K562 (cell line): ENCODE measurements around the gene DNAH9. TPM values are rescaled to one million over a fixed set of nuclear protein-coding genes. Genes with fewer than 3 reads are reported as not detected.

Experiments
- ATAC-seq: fragments of 200-7000 bp; cut with Tn5 transposase; 3 replicates; pipeline ENCODE4 v1.9.1; 2020; ENCODE audit warnings: moderate library complexity
- BruUV-seq: library from RNA; stranded (reverse); fragments of 400-500 nt; replicated peaks from 2 replicates; lab custom pipeline; 2021; lab: Mats Ljungman, UMichigan
- CTCF ChIA-PET: fragments of 300-600 bp; formaldehyde crosslinking; extraction: SDS; loops from one replicate; lab custom pipeline; 2021; ENCODE audit warnings: low intra/inter-chr PET ratio; lab: Yijun Ruan, JAX
- POLR2A ChIA-PET: fragments of 300-600, 350-650 bp; sonication (Branson Sonifier 250); formaldehyde crosslinking; extraction: SDS; loops from one replicate; lab custom pipeline; 2021; ENCODE audit warnings: antibody characterized with exemption, inconsistent platforms; lab: Yijun Ruan, JAX
- DNase-seq, 4 experiments: peaks; one replicate each; pipeline versions ENCODE4 v3.0.0 to v3.0.0-alpha.2; 2011 to 2018; ENCODE audit warnings: low spot score in 3 of 4, mixed read lengths in 3 of 4; ENCODE audit errors: extremely low read depth in 1 of 4
- FAIRE-seq: peaks from 2 replicates; lab custom pipeline; 2011; peaks lifted over from hg19 to GRCh38; lab: Jason Lieb, UNC
- H2AFZ ChIP-seq: 2 replicates; pipeline ENCODE4 v1.6.0; 2011; ENCODE audit warnings: low read depth, low read length, control low read depth, inconsistent platforms
- H3K27ac ChIP-seq: fragments of 200-600 bp; 3 replicates; pipeline ENCODE4 v1.8.0; 2011; ENCODE audit warnings: low read depth, mild to moderate bottlenecking, control low read depth, inconsistent platforms, low read length, moderate library complexity, mixed read lengths; ENCODE audit errors: extremely low read depth
- H3K27me3 ChIP-seq, 2 experiments: fragments of 300-600 bp in 1 of 2; 2 replicates in 1 of 2; 3 replicates in 1 of 2; pipeline versions ENCODE4 v1.6.0 to v1.8.0; 2011; ENCODE audit warnings: inconsistent platforms in 2 of 2, low read length in 2 of 2, mild to moderate bottlenecking in 1 of 2, mixed read lengths in 1 of 2, moderate library complexity in 1 of 2; ENCODE audit not compliant: control insufficient read depth in 2 of 2, insufficient read depth in 2 of 2
- H3K36me3 ChIP-seq: fragments of 300-600 bp; 3 replicates; pipeline ENCODE4 v1.8.0; 2011; ENCODE audit warnings: mild to moderate bottlenecking, low read length, inconsistent platforms; ENCODE audit not compliant: control insufficient read depth, insufficient read depth
- H3K4me1 ChIP-seq, 2 experiments: fragments of 200-600 bp in 1 of 2; replicated peaks in 1 of 2; 2 replicates in 1 of 2; 3 replicates in 1 of 2; pipeline versions ENCODE4 v1.5.1 to v1.8.0; 2011; ENCODE audit warnings: inconsistent platforms in 2 of 2, low read length in 2 of 2, mild to moderate bottlenecking in 1 of 2, mixed read lengths in 1 of 2, moderate library complexity in 1 of 2; ENCODE audit not compliant: control insufficient read depth in 2 of 2, insufficient read depth in 2 of 2
- H3K4me2 ChIP-seq: 2 replicates; pipeline ENCODE4 v1.6.1; 2011; ENCODE audit warnings: low read length, control low read depth, inconsistent platforms, mixed read lengths; ENCODE audit not compliant: insufficient read depth
- H3K4me3 ChIP-seq: fragments of 200-600 bp; sonication (generic), shearing (Covaris generic); 2 replicates; pipeline ENCODE4 v1.5.1; 2016; ENCODE audit warnings: control low read depth, inconsistent platforms
- H3K79me2 ChIP-seq: fragments of 200-600 bp; 3 replicates; pipeline ENCODE4 v1.8.0; 2011; ENCODE audit warnings: low read length, inconsistent platforms; ENCODE audit not compliant: control insufficient read depth, insufficient read depth
- H3K9ac ChIP-seq, 2 experiments: 2 replicates each; pipeline versions ENCODE4 v1.6.0 to v1.6.1; 2011; ENCODE audit warnings: low read depth in 2 of 2, low read length in 2 of 2, control low read depth in 1 of 2, inconsistent platforms in 1 of 2, mild to moderate bottlenecking in 1 of 2, mixed read lengths in 1 of 2; ENCODE audit not compliant: insufficient read depth in 1 of 2
- H3K9me1 ChIP-seq: one replicate; pipeline ENCODE4 v1.6.0; 2011; ENCODE audit warnings: inconsistent platforms, mild to moderate bottlenecking, low read length, moderate library complexity; ENCODE audit not compliant: control insufficient read depth, insufficient read depth
- H3K9me3 ChIP-seq: replicated peaks from 2 replicates; pipeline ENCODE4 v1.5.1; 2011; ENCODE audit warnings: low read depth, low read length, inconsistent platforms; ENCODE audit not compliant: control insufficient read depth, insufficient read depth
- H4K20me1 ChIP-seq: replicated peaks from 2 replicates; pipeline ENCODE4 v1.6.1; 2011; ENCODE audit warnings: low read length, inconsistent platforms, mixed read lengths; ENCODE audit not compliant: control insufficient read depth, insufficient read depth
- EGR1 ChIP-seq: fragments of 450-650 bp; conservative IDR thresholded peaks from 2 replicates; pipeline ENCODE4 v1.6.1; 2017; ENCODE audit warnings: mild to moderate bottlenecking
- RAD21 ChIP-seq, 2 experiments: fragments of 250-450 bp in 1 of 2; fragments of 450-650 bp in 1 of 2; sonication (Bioruptor Pico) in 1 of 2; formaldehyde crosslinking in 1 of 2; IDR thresholded peaks in 1 of 2; conservative IDR thresholded peaks in 1 of 2; 2 replicates each; pipeline versions ENCODE4 v1.4.0 to v1.8.0; 2020 to 2022; ENCODE audit warnings: mild to moderate bottlenecking in 2 of 2, moderate library complexity in 1 of 2
- SAFB2 ChIP-seq: fragments of 200-400 bp; formaldehyde crosslinking; IDR thresholded peaks from 2 replicates; pipeline ENCODE4 v1.6.1; 2018; ENCODE audit warnings: borderline replicate concordance, low read length, low read depth, moderate library complexity; ENCODE audit not compliant: severe bottlenecking
- SMAD3 ChIP-seq: fragments of 450-650 bp; formaldehyde crosslinking; conservative IDR thresholded peaks from 2 replicates; pipeline ENCODE4 v1.4.0; 2020; ENCODE audit warnings: mild to moderate bottlenecking
- ZKSCAN3 ChIP-seq: fragments of 250-450 bp; sonication (Bioruptor Pico); IDR thresholded peaks from 2 replicates; pipeline ENCODE4 v1.4.0; 2020
- ZNF23 ChIP-seq: fragments of 250-450 bp; sonication (Bioruptor Pico); IDR thresholded peaks from 2 replicates; pipeline ENCODE4 v1.4.0; 2020; ENCODE audit warnings: mild to moderate bottlenecking
- WGBS: fragments of 100-300 bp; shearing (Covaris generic); methylation state at CpG from one replicate; pipeline ENCODE4 v1.1.6; 2016; ENCODE audit warnings: low coverage, mixed read lengths; ENCODE audit not compliant: insufficient coverage; ENCODE audit errors: missing lambda C conversion rate; 5-methylcytosine and 5-hydroxymethylcytosine counted together
- in situ Hi-C: fragments of 300-500 bp; cut with MboI; formaldehyde crosslinking; loops from 4 replicates; pipeline ENCODE4 v1.15.0; 2018; ENCODE audit warnings: inconsistent platforms, mixed read lengths
- intact Hi-C: fragments of 100-400 bp; cut with micrococcal nuclease; formaldehyde crosslinking; loops from 2 replicates; pipeline ENCODE4 v1.14.2; 2022
- polyA plus RNA-seq, 8 experiments: library from polyadenylated mRNA; depleted of rRNA in 4 of 8; stranded (reverse) in 5 of 8; unstranded in 3 of 8; fragments of >200 nt; fragmentation: Nextera tagmentation in 2 of 8; fragmentation: Illumina TruSeq in 1 of 8; extraction: Ambion mirVana in 2 of 8; extraction: Trizol in 1 of 8; gene quantifications; 2 replicates each; pipeline versions ENCODE4 v1.2.1 to v1.2.3, GENCODE V29; 2011 to 2014; ENCODE audit warnings: inconsistent platforms in 1 of 8, missing spikeins in 1 of 8
- total RNA-seq, 7 experiments: library from RNA; depleted of rRNA in 6 of 7; stranded (reverse); fragments of >200 nt in 6 of 7; fragmentation: Illumina TruSeq in 2 of 7; extraction: Trizol in 2 of 7; gene quantifications; 2 replicates each; pipeline versions ENCODE4 v1.2.1 to v1.2.3, GENCODE V29; 2011 to 2021; ENCODE audit warnings: low replicate concordance in 1 of 7
- TF ChIP-seq, protein P1 (sequence below): fragments of 250-450 bp; sonication (Bioruptor Pico); IDR thresholded peaks from 2 replicates; pipeline ENCODE4 v1.4.0; 2020
- TF ChIP-seq, protein P2 (sequence below): fragments of 450-650 bp; IDR thresholded peaks from 2 replicates; pipeline ENCODE4 v1.6.1; 2016
- TF ChIP-seq, protein P3 (sequence below), 3 experiments: IDR thresholded peaks in 2 of 3; conservative IDR thresholded peaks in 1 of 3; 2 replicates each; pipeline ENCODE4 v1.5.1; 2011 to 2012; ENCODE audit warnings: low read length in 3 of 3, mild to moderate bottlenecking in 3 of 3, control low read depth in 2 of 3, improper control_type of control experiment in 1 of 3, inconsistent platforms in 1 of 3, low read depth in 1 of 3, mixed read lengths in 1 of 3, moderate library complexity in 1 of 3; ENCODE audit not compliant: insufficient read depth in 2 of 3

The DNAH9 gene
- total and polyA plus RNA-seq, 9 of the 15 experiments (the other 6 are each of a cell fraction or from before 2014, with no cell fraction given): not detected

DNA sequence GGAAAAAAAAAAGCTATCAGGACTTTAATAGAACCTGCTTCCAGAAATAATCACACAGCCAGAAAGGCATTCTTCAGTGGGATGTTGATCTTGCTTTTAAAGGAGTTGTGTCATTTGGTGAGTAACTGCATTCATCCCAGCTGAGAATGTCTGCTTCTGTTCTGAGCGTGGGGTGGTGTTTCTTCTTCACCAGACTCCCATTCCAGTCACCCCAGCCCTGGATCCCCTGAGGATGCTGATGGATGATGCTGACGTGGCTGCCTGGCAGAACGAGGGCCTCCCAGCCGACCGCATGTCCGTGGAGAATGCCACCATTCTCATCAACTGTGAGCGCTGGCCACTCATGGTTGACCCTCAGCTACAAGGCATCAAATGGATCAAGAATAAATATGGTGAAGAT, 276.5 kb downstream of the DNAH9 start (continued):
- TF ChIP-seq, protein P1, sequence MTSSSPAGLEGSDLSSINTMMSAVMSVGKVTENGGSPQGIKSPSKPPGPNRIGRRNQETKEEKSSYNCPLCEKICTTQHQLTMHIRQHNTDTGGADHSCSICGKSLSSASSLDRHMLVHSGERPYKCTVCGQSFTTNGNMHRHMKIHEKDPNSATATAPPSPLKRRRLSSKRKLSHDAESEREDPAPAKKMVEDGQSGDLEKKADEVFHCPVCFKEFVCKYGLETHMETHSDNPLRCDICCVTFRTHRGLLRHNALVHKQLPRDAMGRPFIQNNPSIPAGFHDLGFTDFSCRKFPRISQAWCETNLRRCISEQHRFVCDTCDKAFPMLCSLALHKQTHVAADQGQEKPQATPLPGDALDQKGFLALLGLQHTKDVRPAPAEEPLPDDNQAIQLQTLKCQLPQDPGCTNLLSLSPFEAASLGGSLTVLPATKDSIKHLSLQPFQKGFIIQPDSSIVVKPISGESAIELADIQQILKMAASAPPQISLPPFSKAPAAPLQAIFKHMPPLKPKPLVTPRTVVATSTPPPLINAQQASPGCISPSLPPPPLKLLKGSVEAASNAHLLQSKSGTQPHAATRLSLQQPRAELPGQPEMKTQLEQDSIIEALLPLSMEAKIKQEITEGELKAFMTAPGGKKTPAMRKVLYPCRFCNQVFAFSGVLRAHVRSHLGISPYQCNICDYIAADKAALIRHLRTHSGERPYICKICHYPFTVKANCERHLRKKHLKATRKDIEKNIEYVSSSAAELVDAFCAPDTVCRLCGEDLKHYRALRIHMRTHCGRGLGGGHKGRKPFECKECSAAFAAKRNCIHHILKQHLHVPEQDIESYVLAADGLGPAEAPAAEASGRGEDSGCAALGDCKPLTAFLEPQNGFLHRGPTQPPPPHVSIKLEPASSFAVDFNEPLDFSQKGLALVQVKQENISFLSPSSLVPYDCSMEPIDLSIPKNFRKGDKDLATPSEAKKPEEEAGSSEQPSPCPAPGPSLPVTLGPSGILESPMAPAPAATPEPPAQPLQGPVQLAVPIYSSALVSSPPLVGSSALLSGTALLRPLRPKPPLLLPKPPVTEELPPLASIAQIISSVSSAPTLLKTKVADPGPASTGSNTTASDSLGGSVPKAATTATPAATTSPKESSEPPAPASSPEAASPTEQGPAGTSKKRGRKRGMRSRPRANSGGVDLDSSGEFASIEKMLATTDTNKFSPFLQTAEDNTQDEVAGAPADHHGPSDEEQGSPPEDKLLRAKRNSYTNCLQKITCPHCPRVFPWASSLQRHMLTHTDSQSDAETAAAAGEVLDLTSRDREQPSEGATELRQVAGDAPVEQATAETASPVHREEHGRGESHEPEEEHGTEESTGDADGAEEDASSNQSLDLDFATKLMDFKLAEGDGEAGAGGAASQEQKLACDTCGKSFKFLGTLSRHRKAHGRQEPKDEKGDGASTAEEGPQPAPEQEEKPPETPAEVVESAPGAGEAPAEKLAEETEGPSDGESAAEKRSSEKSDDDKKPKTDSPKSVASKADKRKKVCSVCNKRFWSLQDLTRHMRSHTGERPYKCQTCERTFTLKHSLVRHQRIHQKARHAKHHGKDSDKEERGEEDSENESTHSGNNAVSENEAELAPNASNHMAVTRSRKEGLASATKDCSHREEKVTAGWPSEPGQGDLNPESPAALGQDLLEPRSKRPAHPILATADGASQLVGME (CRISPR knock-in tag): no peak

DNA sequence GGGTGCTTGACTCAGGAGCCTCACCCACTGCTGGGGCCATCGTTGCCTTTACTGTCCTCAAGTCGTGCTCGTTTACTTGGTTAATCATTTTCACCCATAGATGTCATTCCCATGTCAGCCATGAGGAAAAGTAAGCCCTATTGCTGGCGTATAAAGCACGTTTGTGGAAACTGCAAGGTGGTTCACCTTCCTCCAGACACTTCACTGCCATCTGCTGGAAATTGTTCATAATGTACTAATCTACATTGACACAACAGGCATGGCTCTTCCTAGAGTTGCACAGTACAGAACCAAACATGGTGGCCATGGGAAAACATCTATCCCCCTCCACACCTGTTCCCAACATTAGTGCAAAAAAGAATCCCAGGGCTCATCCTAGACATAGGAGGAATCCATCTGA, 282.4 kb downstream of the DNAH9 start:
- H3K79me2 ChIP-seq: no peaks in the 10 kb centered on the region
- no peaks in the 10 kb centered on the region for H4K20me1 ChIP-seq
- POLR2A ChIA-PET: no interaction called here
- CTCF ChIA-PET: no interaction called here
- FAIRE-seq: peak; percentile 67
- peak overlapping the region; percentile 68; the same call in 1 of the 2 replicates for H2AFZ ChIP-seq
- H3K36me3 ChIP-seq: no peaks in the 10 kb centered on the region
- H3K9me1 ChIP-seq: no peaks in the 10 kb centered on the region
- H3K4me3 ChIP-seq: no peak overlapping the region
- peak; percentile 86 for ATAC-seq
- H3K27me3 ChIP-seq: peaks cover 0 to 1% of the 10 kb centered on the region in 2 experiments; a peak in 1 of 5 replicates
- no peak overlapping the region for H3K27ac ChIP-seq
- peak; percentile 9 to 42 (median 20) for DNase-seq
- no TSS peak for BruUV-seq
- H3K9ac ChIP-seq: no peak overlapping the region
- H3K9me3 ChIP-seq: no peaks in the 10 kb centered on the region
- in situ Hi-C loops (no loop called here), intact Hi-C loops (no loop called here)
- H3K4me2 ChIP-seq: no peak overlapping the region; the same call in 1 of the 2 replicates
- H3K4me1 ChIP-seq: no peaks in the 10 kb centered on the region; a peak in 1 of 5 replicates
- 9% methylated on average over 5 of the region's 5 CpGs for WGBS
- TF ChIP-seq RAD21 (CRISPR knock-in tag; conservative IDR thresholded peaks at IDR 0.05 in 1 of 2, IDR thresholded peaks at IDR 0.05 in 1 of 2) (peak in 1 of 2 experiments; percentile 47; a peak in 2 of 4 replicates), ZNF23 (CRISPR knock-in tag) (no peak), EGR1 (no peak), SMAD3 (CRISPR knock-in tag) (no peak), SAFB2 (no peak), ZKSCAN3 (CRISPR knock-in tag) (no peak)
- TF ChIP-seq, protein P2, sequence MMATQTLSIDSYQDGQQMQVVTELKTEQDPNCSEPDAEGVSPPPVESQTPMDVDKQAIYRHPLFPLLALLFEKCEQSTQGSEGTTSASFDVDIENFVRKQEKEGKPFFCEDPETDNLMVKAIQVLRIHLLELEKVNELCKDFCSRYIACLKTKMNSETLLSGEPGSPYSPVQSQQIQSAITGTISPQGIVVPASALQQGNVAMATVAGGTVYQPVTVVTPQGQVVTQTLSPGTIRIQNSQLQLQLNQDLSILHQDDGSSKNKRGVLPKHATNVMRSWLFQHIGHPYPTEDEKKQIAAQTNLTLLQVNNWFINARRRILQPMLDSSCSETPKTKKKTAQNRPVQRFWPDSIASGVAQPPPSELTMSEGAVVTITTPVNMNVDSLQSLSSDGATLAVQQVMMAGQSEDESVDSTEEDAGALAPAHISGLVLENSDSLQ: 0 out of 2 replicates have a peak, but pooled peaks have one; percentile 9
- TF ChIP-seq, protein P3, sequence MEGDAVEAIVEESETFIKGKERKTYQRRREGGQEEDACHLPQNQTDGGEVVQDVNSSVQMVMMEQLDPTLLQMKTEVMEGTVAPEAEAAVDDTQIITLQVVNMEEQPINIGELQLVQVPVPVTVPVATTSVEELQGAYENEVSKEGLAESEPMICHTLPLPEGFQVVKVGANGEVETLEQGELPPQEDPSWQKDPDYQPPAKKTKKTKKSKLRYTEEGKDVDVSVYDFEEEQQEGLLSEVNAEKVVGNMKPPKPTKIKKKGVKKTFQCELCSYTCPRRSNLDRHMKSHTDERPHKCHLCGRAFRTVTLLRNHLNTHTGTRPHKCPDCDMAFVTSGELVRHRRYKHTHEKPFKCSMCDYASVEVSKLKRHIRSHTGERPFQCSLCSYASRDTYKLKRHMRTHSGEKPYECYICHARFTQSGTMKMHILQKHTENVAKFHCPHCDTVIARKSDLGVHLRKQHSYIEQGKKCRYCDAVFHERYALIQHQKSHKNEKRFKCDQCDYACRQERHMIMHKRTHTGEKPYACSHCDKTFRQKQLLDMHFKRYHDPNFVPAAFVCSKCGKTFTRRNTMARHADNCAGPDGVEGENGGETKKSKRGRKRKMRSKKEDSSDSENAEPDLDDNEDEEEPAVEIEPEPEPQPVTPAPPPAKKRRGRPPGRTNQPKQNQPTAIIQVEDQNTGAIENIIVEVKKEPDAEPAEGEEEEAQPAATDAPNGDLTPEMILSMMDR (IDR thresholded peaks at IDR 0.05 in 2 of 3, conservative IDR thresholded peaks at IDR 0.05 in 1 of 3; ENCODE audit: insufficient read depth in 2 of 3, low read depth in 1 of 3, low read length in 3 of 3): peak; percentile 30 to 50 (median 50); a peak in 5 of 6 replicates
